ES-I3 (cell line): ENCODE data around the gene FAM120AOS.

Experiments
- H3K36me3 ChIP-seq: 2 replicates; pipeline ENCODE4 v1.6.1; 2013; ENCODE audit warnings: mild to moderate bottlenecking, low read length, control low read depth, moderate library complexity; ENCODE audit not compliant: insufficient read depth
- H3K4me1 ChIP-seq: 2 replicates; pipeline ENCODE4 v1.6.1; 2013; ENCODE audit warnings: mild to moderate bottlenecking, control low read depth, low read length; ENCODE audit not compliant: insufficient read depth
- H3K9ac ChIP-seq: 2 replicates; pipeline ENCODE4 v1.6.1; 2013; ENCODE audit warnings: low read depth, mild to moderate bottlenecking, low read length, moderate library complexity
- H3K9me3 ChIP-seq: 2 replicates; pipeline ENCODE4 v1.6.1; 2013; ENCODE audit warnings: mild to moderate bottlenecking, low read length, moderate library complexity; ENCODE audit not compliant: control insufficient read depth, insufficient read depth

Gene FAM120AOS

GRCh38 chr9:93453047-93453914 is at the start of gene FAM120AOS:
FAM120AOS (minus strand) TSS chr9:93453581; CDS start chr9:93452709, 872 bp downstream.
- Histone ChIP-seq H3K9ac (peak within 1 kb of the TSS; percentile 83), H3K9me3 (no peaks in the 10 kb centered on the region), H3K4me1 (peaks cover 7% of the 10 kb centered on the region), H3K36me3 (no peaks in the 10 kb centered on the region)

DNA sequence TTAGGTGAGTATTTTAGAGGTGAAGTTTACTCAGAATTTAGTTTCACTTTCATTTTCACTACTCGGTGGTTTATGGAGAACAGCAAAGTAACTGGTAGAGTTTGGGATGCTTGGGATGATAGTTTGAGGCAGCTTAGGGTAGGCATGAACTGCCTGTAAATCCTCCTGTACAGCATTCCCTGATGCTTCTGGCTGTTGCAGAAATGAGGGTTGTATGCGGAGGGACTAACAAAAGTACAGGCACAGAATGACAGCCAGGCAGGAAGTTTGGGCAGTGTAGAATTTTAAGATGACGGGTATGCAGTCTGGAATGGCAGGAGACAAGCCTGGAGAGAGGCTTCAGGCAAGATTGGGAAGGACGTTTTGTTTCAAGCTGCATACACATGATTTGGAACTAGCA is 48.0 kb upstream of the FAM120AOS start:
- no peaks in the 10 kb centered on the region for H3K4me1 ChIP-seq
- H3K36me3 ChIP-seq: peaks cover 17% of the 10 kb centered on the region
- no peaks in the 10 kb centered on the region for H3K9me3 ChIP-seq
- no peak overlapping the region for H3K9ac ChIP-seq

- no peak overlapping the region for H3K9ac ChIP-seq
- H3K9me3 ChIP-seq: no peaks in the 10 kb centered on the region
- H3K36me3 ChIP-seq: peaks cover 19% of the 10 kb centered on the region
- no peaks in the 10 kb centered on the region for H3K4me1 ChIP-seq
Measured at GRCh38 chr9:93500571-93501298, 47.4 kb upstream of the FAM120AOS start.

DNA sequence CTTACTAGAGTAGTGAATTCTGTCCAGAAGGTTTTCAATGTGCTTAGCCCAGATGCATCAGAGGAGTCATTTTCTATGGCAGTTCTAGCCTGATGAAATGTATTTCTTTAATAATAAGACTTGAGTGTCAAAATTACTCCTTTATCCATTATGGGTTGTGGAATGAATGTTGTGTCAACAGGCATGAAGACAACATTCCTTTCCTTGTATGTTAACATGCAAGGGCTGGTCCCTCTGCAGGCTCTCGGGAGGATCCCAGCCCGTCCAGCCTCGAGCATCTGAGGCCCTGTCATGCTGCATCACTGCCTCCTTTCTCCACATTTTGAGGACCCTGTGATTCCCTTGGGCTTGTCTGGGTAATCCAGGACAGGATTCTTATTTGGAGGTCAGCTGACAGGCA is 42.9 kb upstream of the FAM120AOS start:
- peaks cover 16% of the 10 kb centered on the region for H3K36me3 ChIP-seq
- no peak overlapping the region for H3K9ac ChIP-seq
- no peaks in the 10 kb centered on the region for H3K4me1 ChIP-seq
- H3K9me3 ChIP-seq: no peaks in the 10 kb centered on the region

- peaks cover 12% of the 10 kb centered on the region for H3K36me3 ChIP-seq
- H3K9ac ChIP-seq: no peak overlapping the region
- no peaks in the 10 kb centered on the region for H3K9me3 ChIP-seq
- H3K4me1 ChIP-seq: no peaks in the 10 kb centered on the region
Measured at GRCh38 chr9:93493949-93494348, 40.6 kb upstream of the FAM120AOS start.

GRCh38 chr9:93492327-93492726 is 38.9 kb upstream of the FAM120AOS start:
- Histone ChIP-seq H3K9me3 (no peaks in the 10 kb centered on the region), H3K9ac (no peak overlapping the region), H3K36me3 (peaks cover 6% of the 10 kb centered on the region), H3K4me1 (no peaks in the 10 kb centered on the region)

DNA sequence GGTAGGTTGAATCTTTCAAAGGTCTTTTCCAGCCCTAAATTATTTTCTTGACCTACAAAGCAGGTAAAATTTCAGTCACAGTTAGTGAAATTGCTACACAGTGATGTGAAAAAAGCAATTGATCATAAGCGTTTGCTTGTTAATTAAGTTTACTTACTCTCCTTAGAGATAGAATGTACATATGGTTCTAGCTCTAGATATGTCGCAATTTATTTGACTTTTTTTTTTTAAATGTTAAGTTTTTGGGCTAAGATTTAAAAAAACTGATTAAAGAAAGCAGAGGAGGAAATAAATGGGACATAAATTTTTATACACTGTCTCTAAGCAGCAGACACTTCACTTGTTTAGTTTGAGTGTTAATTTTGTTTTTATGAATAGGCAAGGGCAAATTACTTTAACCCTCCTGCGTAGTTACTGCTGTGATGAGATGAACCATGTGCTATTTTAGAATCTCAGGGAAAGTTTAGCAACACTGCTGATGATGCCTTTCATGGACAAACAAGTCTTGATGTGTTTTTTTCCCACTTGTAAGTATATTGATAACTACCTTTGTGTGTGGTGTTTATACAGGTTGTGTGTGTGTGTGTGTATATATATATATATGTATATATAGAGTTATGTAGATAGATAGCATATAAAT is 38.3 kb upstream of the FAM120AOS start:
- no peaks in the 10 kb centered on the region for H3K9me3 ChIP-seq
- no peaks in the 10 kb centered on the region for H3K4me1 ChIP-seq
- H3K9ac ChIP-seq: no peak overlapping the region
- peaks cover 3% of the 10 kb centered on the region; the same call in 1 of the 2 replicates for H3K36me3 ChIP-seq

DNA sequence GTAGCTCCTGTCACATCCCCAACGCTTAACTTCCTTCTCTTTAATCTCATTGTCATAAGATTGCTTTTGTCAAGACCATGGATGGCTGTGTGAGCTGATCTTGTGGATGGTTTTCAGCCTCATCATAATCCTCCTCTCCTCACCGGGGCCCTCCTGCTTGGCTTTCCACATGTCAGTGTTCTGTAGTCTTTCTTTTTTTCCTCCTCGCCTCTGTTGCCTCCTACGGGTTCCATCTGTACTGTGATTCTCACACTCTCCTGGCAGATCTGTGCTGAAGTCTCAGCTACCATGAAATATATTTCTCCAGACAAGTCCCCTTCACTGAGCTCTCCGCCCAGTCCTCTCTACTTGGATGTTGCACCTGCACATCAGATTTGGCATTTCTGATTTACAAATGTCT is 34.9 kb upstream of the FAM120AOS start:
- Histone ChIP-seq H3K9ac (no peak overlapping the region), H3K9me3 (no peaks in the 10 kb centered on the region), H3K4me1 (no peaks in the 10 kb centered on the region), H3K36me3 (no peaks in the 10 kb centered on the region; the same call in 1 of the 2 replicates)

- no peaks in the 10 kb centered on the region; the same call in 1 of the 2 replicates for H3K36me3 ChIP-seq
- H3K9me3 ChIP-seq: no peaks in the 10 kb centered on the region
- H3K9ac ChIP-seq: no peak overlapping the region
- no peaks in the 10 kb centered on the region for H3K4me1 ChIP-seq
Measured at GRCh38 chr9:93486268-93486667, 32.9 kb upstream of the FAM120AOS start.

GRCh38 chr9:93483497-93483896 is 30.1 kb upstream of the FAM120AOS start:
- Histone ChIP-seq H3K4me1 (peaks cover 12% of the 10 kb centered on the region), H3K9ac (no peak overlapping the region), H3K36me3 (no peaks in the 10 kb centered on the region; the same call in 1 of the 2 replicates), H3K9me3 (no peaks in the 10 kb centered on the region)

GRCh38 chr9:93480728-93481324 is 27.4 kb upstream of the FAM120AOS start:
- Histone ChIP-seq H3K9me3 (no peaks in the 10 kb centered on the region), H3K36me3 (no peaks in the 10 kb centered on the region; the same call in 1 of the 2 replicates), H3K4me1 (peaks cover 12% of the 10 kb centered on the region), H3K9ac (no peak overlapping the region)

- Histone ChIP-seq H3K9ac (no peak overlapping the region), H3K4me1 (peaks cover 12% of the 10 kb centered on the region), H3K9me3 (no peaks in the 10 kb centered on the region), H3K36me3 (no peaks in the 10 kb centered on the region; the same call in 1 of the 2 replicates)
Measured at GRCh38 chr9:93480262-93480661, 26.9 kb upstream of the FAM120AOS start.

GRCh38 chr9:93479726-93480125 is 26.3 kb upstream of the FAM120AOS start:
- Histone ChIP-seq H3K4me1 (peaks cover 12% of the 10 kb centered on the region), H3K9me3 (no peaks in the 10 kb centered on the region), H3K9ac (no peak overlapping the region), H3K36me3 (no peaks in the 10 kb centered on the region; the same call in 1 of the 2 replicates)

- peaks cover 12% of the 10 kb centered on the region for H3K4me1 ChIP-seq
- no peak overlapping the region for H3K9ac ChIP-seq
- no peaks in the 10 kb centered on the region for H3K36me3 ChIP-seq
- H3K9me3 ChIP-seq: no peaks in the 10 kb centered on the region
Measured at GRCh38 chr9:93477397-93477796, 24.0 kb upstream of the FAM120AOS start.
